Heart left ventricle (tissue), 16 donors: ENCODE data around the gene SYMPK. TPM values are rescaled to one million over a fixed set of nuclear protein-coding genes. Genes with fewer than 3 reads are reported as not detected.

ENCODE experiments used
- ATAC-seq, 4 donors: fragments of 200-7000 bp; cut with Tn5 transposase; one replicate each; pipeline ENCODE4 v1.9.1; 2020 to 2022; ENCODE audit warnings: moderate library complexity in 4 of 4, mild to moderate bottlenecking in 3 of 4, moderate number of reproducible peaks in 1 of 4
- DNase-seq, 5 donors: peaks; one replicate each; pipeline ENCODE4 v3.0.0-alpha.2; 2020
- H3K27ac ChIP-seq, 12 donors: fragments of 200-600 bp; sonication (generic) in 4 of 12; one replicate each; pipeline versions ENCODE4 v1.5.0 to v1.8.0; 2016 to 2022; ENCODE audit warnings: mild to moderate bottlenecking in 2 of 12
- H3K27me3 ChIP-seq, 9 donors: fragments of 200-600 bp; sonication (generic) in 2 of 9; one replicate each; pipeline versions ENCODE4 v1.5.1 to v1.8.0; 2016 to 2022; ENCODE audit warnings: mild to moderate bottlenecking in 3 of 9
- H3K36me3 ChIP-seq, 9 donors: fragments of 200-600 bp; sonication (generic) in 2 of 9; one replicate each; pipeline versions ENCODE4 v1.5.0 to v1.8.0; 2018 to 2022; ENCODE audit warnings: mild to moderate bottlenecking in 2 of 9
- H3K4me1 ChIP-seq, 12 donors: fragments of 200-600 bp; sonication (generic) in 4 of 12; one replicate each; pipeline versions ENCODE4 v1.5.0 to v1.8.0; 2016 to 2022; ENCODE audit warnings: mild to moderate bottlenecking in 3 of 12
- H3K4me3 ChIP-seq, 12 donors: fragments of 200-600 bp; sonication (generic) in 4 of 12; one replicate each; pipeline versions ENCODE4 v1.5.0 to v1.8.0; 2017 to 2022; ENCODE audit warnings: mild to moderate bottlenecking in 9 of 12, moderate library complexity in 4 of 12
- H3K9me3 ChIP-seq, 12 donors: fragments of 200-600 bp; sonication (generic) in 4 of 12; one replicate each; pipeline versions ENCODE4 v1.5.0 to v1.8.0; 2016 to 2022; ENCODE audit warnings: mild to moderate bottlenecking in 1 of 12
- POLR2A ChIP-seq, 2 donors: fragments of 450-650 bp; IDR thresholded peaks; one replicate each; pipeline ENCODE4 v1.6.1; 2017; ENCODE audit warnings: antibody characterized with exemption in 2 of 2, mild to moderate bottlenecking in 2 of 2, moderate library complexity in 2 of 2
- WGBS, 4 donors: extraction: QIAGEN DNeasy Blood & Tissue Kit in 2 of 4; methylation state at CpG; one replicate each; pipeline versions ENCODE4 v1.1.5 to v1.1.7; 2013 to 2018; 5-methylcytosine and 5-hydroxymethylcytosine counted together
- intact Hi-C, 10 donors: fragments of 100-400 bp; cut with DNase I; formaldehyde crosslinking; loops; one replicate each; pipeline versions ENCODE4 v1.11.1 to v1.14.2; 2022
- polyA plus RNA-seq, 2 donors: library from polyadenylated mRNA; stranded (reverse); fragments of 200-250 nt; gene quantifications; one replicate each; pipeline ENCODE4 v1.2.3, GENCODE V29; 2013
- total RNA-seq, 9 donors: library from RNA; depleted of rRNA in 2 of 9; stranded (reverse); fragments of >200 nt in 2 of 9; fragmentation: NEBNext Ultra II Directional in 3 of 9; extraction: Animal tissue kit (Norgen Biotek cat#: 25700) in 3 of 9; gene quantifications; one replicate each; pipeline versions ENCODE4 v1.1.0 to v1.2.4, GENCODE V29; 2016 to 2023
- TF ChIP-seq, protein P1 (sequence below), 12 donors: fragments of 200-600 bp; sonication (generic) in 4 of 12; IDR thresholded peaks; one replicate each; pipeline versions ENCODE4 v1.5.0 to v1.8.0; 2018 to 2022; ENCODE audit warnings: antibody characterized with exemption in 12 of 12, mild to moderate bottlenecking in 5 of 12
- donor health status: ischemic (EF 13 %, LVEDD 7.1; RV severe dilation, severe dysfunction).
- donor health status: healthy with polysubstance abuse.
- donor health status: DM: no; HTN: yes; CAD: no.
- donor health status: DM: no; HTN: no; CAD: no.
- donor health status: ischemic (EF 25% LVEDD 6.9; RV normal size, moderate dysfunction).
- donor health status: ischemic (EF 25% LVEDD 5.7; RV mildly dilated, moderate dysfunction).
- donor health status: healthy.
- donor health status: DM: yes; HTN: yes; CAD: no.
- donor health status: ischemic (EF 35%, LVEDD 5.7; RV mildly dilated, moderate dysfunction).
- donor health status: nonischemic (EF 11% LVEDD 7.7; RV severe dilation, severe dysfunction).
- donor health status: DM: yes; HTN: yes; CAD: no.
- donor health status: PGD.
- donor health status: ischemic (EF 29% LVEDD 5.4; RV normal size, mild dysfunction).
- donor health status: nonischemic (EF 23%, LVEDD 6.1; RV moderate dilation, normal function).

Gene SYMPK
- total and polyA plus RNA-seq, 11 donors: 21.9 to 47.7 (median 34.3) TPM

DNA sequence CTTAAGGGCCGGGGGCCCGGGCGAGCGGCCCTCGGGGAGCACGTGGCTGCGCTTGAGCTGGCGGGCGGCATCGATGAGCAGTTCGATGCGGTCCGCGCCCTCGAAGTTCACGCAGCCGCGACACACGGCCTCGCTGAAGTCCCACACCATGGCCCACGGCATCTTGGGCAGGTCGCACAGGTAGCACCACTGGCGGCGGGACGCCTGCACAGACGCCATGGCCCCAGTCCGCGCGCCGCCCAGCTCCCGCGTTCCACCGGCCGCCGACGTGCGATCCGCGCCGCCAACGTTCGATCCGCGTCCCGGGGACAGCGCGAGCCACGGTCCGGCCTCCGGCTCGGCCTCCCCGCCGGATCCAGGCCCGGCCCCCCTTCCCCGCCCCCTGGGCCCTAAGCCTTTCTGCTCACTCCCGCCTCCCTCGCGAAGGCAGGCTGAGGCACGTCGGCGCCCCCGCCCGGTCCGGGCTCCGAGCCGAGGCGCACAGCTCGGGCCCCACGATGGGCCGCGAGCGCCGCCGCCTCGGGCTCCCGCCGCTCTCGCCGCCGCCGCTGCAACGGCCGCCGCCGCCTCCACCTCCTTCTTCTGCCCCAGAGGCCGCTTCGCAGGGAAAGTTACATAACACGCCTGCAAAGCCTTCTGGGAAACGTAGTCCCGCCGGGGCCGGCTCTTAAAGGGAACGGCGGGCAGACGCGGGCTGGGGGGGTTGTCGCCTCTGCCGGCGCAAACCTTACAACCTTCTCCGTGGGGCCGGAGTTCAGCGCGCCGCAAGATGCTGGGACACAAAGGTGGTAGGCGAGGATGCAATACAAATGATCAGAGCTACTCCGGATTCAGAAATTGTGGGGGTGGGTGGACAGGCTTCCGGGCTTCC, 22.8 kb upstream of the SYMPK start, which contains the start of gene IRF2BP1:
IRF2BP1 (minus strand) TSS at position 586 of the 871 bp plus-strand sequence; CDS start at position 219, 367 bp downstream.
- ATAC-seq: peak; percentile 84 to 94 (median 86)
- Histone ChIP-seq H3K4me3 (peak within 1 kb of the TSS; percentile 52 to 93 (median 80)), H3K27me3 (no peaks in the 10 kb centered on the region), H3K27ac (peak within 1 kb of the TSS; percentile 75 to 95 (median 92)), H3K36me3 (peaks cover 0 to 19% (median 10%) of the 10 kb centered on the region in 9 donors), H3K4me1 (peaks cover 11 to 50% (median 33%) of the 10 kb centered on the region in 12 donors), H3K9me3 (no peaks in the 10 kb centered on the region)
- peak; percentile 93 to 95 (median 94) for DNase-seq
- WGBS, 4 donors: 1 to 2% (median 1%) methylated on average over 41 to 107 of the region's 107 CpGs
- intact Hi-C loops: loop anchor here in 3 of 10 donors (1.0 to 2.0 kb wide), 2 partner anchors 17 to 22 kb away; partner anchors contain the start of genes SYMPK (in 3 of the 3) and MYPOP (in 2 of the 3)
- TF ChIP-seq, protein P1, sequence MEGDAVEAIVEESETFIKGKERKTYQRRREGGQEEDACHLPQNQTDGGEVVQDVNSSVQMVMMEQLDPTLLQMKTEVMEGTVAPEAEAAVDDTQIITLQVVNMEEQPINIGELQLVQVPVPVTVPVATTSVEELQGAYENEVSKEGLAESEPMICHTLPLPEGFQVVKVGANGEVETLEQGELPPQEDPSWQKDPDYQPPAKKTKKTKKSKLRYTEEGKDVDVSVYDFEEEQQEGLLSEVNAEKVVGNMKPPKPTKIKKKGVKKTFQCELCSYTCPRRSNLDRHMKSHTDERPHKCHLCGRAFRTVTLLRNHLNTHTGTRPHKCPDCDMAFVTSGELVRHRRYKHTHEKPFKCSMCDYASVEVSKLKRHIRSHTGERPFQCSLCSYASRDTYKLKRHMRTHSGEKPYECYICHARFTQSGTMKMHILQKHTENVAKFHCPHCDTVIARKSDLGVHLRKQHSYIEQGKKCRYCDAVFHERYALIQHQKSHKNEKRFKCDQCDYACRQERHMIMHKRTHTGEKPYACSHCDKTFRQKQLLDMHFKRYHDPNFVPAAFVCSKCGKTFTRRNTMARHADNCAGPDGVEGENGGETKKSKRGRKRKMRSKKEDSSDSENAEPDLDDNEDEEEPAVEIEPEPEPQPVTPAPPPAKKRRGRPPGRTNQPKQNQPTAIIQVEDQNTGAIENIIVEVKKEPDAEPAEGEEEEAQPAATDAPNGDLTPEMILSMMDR (IDR thresholded peaks at IDR 0.05): no peak
- TF ChIP-seq POLR2A (IDR thresholded peaks at IDR 0.05): peak in 1 of 2 donors; percentile 72

DNA sequence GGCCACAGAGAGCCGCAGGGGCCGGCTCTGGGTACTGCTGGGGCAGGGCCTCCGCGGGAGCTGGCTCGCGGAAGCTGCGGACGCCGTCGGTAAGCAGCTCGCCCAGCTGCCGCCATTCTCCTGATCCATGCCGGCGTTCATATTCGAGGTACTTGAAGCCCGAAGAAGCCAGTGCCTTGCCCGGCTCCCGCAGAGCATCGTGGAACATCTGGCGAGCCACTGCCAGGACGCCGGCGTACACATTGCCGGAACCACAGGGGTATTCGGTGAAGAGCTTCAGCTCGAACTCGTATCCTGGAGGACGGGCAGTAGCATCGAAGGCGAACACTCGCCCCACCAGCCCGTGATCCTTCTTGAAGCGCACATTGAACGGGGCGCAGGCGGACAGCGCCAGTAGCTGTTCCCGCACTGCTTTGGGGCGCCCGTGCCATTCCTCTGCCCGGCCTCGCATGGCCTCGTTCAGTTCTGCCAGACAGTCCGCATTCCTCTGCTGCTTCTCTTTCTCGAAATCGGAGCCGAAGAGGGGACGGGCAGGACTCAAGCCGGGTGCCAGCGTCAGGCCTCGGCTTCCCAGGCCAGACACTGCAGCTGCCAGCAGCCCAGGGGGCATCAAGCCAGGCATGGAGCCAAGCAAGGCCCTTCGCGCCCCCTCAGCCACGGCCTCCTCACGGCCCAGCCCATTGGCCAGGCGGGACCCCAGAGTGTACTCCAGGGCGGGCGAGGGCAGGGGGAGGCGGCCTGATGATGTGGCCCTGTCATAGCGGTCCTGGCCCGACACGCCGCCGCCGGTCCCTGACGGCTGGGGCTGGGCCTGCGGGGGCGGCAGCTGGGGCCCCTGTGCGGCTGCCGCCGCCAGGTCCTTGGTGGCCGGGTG, 22.0 kb upstream of the SYMPK start:
- Histone ChIP-seq H3K4me1 (peaks cover 11 to 50% (median 33%) of the 10 kb centered on the region in 12 donors), H3K27ac (peak overlapping the region in 11 of 12 donors; percentile 89 to 95 (median 93))
- peak in 1 of 4 donors; percentile 4 for ATAC-seq

DNA sequence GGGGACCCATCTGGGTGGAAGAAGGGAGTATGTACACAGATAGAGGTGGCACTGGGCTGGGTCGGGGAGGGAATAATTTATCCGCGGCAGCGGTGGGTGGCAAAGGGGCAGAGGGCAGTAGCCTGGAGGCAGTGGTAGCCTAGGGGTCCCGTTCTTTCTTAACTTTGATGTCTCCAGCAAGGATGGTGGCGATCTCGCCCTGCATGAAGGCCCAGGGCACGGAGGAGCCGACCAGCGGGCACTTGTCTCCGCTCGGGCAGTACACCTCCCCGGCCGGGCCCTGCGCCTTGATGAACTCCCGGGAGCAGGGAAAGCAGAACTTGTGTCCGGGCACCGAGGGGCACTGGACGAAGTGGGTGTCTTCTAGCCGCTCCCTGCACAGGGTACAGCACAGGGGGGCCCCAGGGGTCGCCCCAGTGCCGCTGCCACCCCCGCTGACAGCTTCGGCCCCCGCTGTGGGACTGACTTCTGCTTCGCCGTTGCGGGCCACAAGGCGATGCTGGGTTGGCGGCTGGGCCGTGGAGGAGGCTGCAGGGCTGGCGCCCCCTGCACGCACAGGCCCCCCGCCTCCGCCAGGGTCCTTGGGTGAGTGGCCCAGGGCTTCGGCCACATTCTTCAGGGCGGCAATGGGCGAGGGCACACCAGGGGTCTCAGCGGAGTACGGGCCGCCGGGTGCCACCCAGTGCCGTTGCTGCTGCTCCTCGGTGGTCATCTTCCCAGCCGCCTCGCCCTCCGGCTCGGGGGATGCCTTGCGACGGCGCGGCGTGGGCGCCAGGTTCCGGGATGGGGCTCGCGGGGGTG, 21.1 kb upstream of the SYMPK start:
- intact Hi-C loops: loop anchor here in 5 of 10 donors (1.0 to 5.0 kb wide), 2 partner anchors 20 to 67 kb away; partner anchors contain the start of genes RSPH6A (in 3 of the 5) and FOXA3 (in 2 of the 5)
- peak overlapping the region in 4 of 12 donors; percentile 9 to 73 (median 10) for H3K4me3 ChIP-seq
- H3K36me3 ChIP-seq: peaks cover 0 to 13% (median 5%) of the 10 kb centered on the region in 9 donors
- ATAC-seq (no peak), DNase-seq (peak in 2 of 5 donors; percentile 36 to 38)
- H3K27ac ChIP-seq: no peak overlapping the region
- H3K4me1 ChIP-seq: peaks cover 11 to 50% (median 33%) of the 10 kb centered on the region in 12 donors
- TF ChIP-seq POLR2A (IDR thresholded peaks at IDR 0.05): no peak
- TF ChIP-seq, protein P1 (IDR thresholded peaks at IDR 0.05): no peak
- WGBS, 4 donors: 90 to 94% (median 92%) methylated on average over 33 to 57 of the region's 57 CpGs
- H3K27me3 ChIP-seq: no peaks in the 10 kb centered on the region
- H3K9me3 ChIP-seq: no peaks in the 10 kb centered on the region

More for the DNA sequence above, 22.0 kb upstream of the SYMPK start:
- Histone ChIP-seq H3K27me3 (no peaks in the 10 kb centered on the region), H3K36me3 (peaks cover 0 to 13% (median 6%) of the 10 kb centered on the region in 9 donors), H3K9me3 (no peaks in the 10 kb centered on the region), H3K4me3 (peak overlapping the region; percentile 52 to 93 (median 80))
- 58 to 61% (median 59%) methylated on average over 45 to 72 of the region's 72 CpGs for WGBS, 4 donors
- peak in 3 of 5 donors; percentile 22 to 36 (median 34) for DNase-seq
- intact Hi-C loops: loop anchor here in 3 of 10 donors (5.0 kb wide), 1 partner anchor 68 kb away; the partner anchor contains the start of gene RSPH6A (in 3 of the 3)
- no peak for TF ChIP-seq POLR2A (IDR thresholded peaks at IDR 0.05)
- TF ChIP-seq, protein P1 (IDR thresholded peaks at IDR 0.05): no peak
